Peyer's patch (tissue), 4 donors: ENCODE results near the gene PIGL.
"Not testable (repeated sequence)": the region's sequence is repeated elsewhere in the genome, so short reads cannot be mapped to it uniquely, and the experiment has no call there.

ENCODE experiments used
- CTCF ChIP-seq, 6 experiments: fragments of 450-650 bp in 4 of 6; fragments of 200-600 bp in 2 of 6; sonication (generic) in 1 of 6; IDR thresholded peaks; one replicate each; pipeline ENCODE4 v1.5.1; 2017 to 2019; ENCODE audit warnings: antibody characterized with exemption in 6 of 6, mild to moderate bottlenecking in 3 of 6, moderate library complexity in 1 of 6
- POLR2A ChIP-seq, 2 donors: fragments of 450-650 bp; IDR thresholded peaks; one replicate each; pipeline ENCODE4 v1.5.1; 2017; ENCODE audit warnings: antibody characterized with exemption in 2 of 2, mild to moderate bottlenecking in 2 of 2, moderate library complexity in 2 of 2

DNA sequence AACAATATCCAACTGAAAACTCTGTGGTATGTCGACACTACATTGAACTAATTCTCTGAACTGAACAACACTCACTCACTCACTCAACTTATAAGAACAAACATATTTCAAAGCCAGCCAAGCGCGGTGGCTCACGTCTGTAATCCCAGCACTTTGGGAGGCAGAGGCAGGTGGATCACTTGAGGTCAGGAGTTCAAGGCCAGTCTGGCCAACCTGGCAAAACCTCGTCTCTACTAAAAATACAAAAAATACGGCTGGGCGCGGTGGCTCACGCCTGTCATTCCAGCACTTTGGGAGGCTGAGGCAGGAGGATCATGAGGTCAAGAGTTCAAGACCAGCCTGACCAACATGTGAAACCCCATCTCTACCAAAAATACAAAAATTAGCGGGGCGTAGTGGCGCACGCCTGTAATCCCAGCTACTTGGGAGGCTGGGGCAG lies 15.3 kb upstream of the PIGL start:
- TF ChIP-seq CTCF, POLR2A (IDR thresholded peaks at IDR 0.05): not testable (repeated sequence)
